Measurements from ENCODE around the gene PRDM4.
"Not testable (repeated sequence)": the region's sequence is repeated elsewhere in the genome, so short reads cannot be mapped to it uniquely, and the experiment has no call there.

Gene PRDM4

GRCh38 chr12:107759410-107759809 is 1.5 kb downstream of the PRDM4 start:
- H3K27me3 ChIP-seq (ENCODE audit: insufficient read depth, low read length), result no peaks in the 10 kb centered on the region
- peaks cover 33% of the 10 kb centered on the region for H3K36me3 ChIP-seq (ENCODE audit: insufficient read depth, low read length)
- peaks cover 25% of the 10 kb centered on the region for H3K4me1 ChIP-seq (ENCODE audit: insufficient read depth, low read length)
- no peak overlapping the region for H2AFZ ChIP-seq (ENCODE audit: low read depth, low read length)
- no peaks in the 10 kb centered on the region for H3K9me3 ChIP-seq (ENCODE audit: low read length)
- peak overlapping the region; percentile 100 for H3K4me3 ChIP-seq (ENCODE audit: low read length)

- Histone ChIP-seq H2AFZ (ENCODE audit: low read depth, low read length) (no peak overlapping the region), H3K9me3 (ENCODE audit: low read length) (no peaks in the 10 kb centered on the region), H3K4me1 (ENCODE audit: insufficient read depth, low read length) (no peaks in the 10 kb centered on the region), H3K4me3 (ENCODE audit: low read length) (no peak overlapping the region), H3K36me3 (ENCODE audit: insufficient read depth, low read length) (peaks cover 92% of the 10 kb centered on the region), H3K27me3 (ENCODE audit: insufficient read depth, low read length) (no peaks in the 10 kb centered on the region)
These were observed 11.9 kb downstream of the PRDM4 start for GRCh38 chr12:107749083-107749482.

GRCh38 chr12:107748472-107748871 is 12.5 kb downstream of the PRDM4 start:
- no peak overlapping the region for H2AFZ ChIP-seq (ENCODE audit: low read depth, low read length)
- H3K9me3 ChIP-seq (ENCODE audit: low read length), result no peaks in the 10 kb centered on the region
- no peak overlapping the region for H3K4me3 ChIP-seq (ENCODE audit: low read length)
- peaks cover 93% of the 10 kb centered on the region for H3K36me3 ChIP-seq (ENCODE audit: insufficient read depth, low read length)
- H3K27me3 ChIP-seq (ENCODE audit: insufficient read depth, low read length), result no peaks in the 10 kb centered on the region
- H3K4me1 ChIP-seq (ENCODE audit: insufficient read depth, low read length), result no peaks in the 10 kb centered on the region

GRCh38 chr12:107736914-107737313 is 24.0 kb downstream of the PRDM4 start:
- H3K36me3 ChIP-seq (ENCODE audit: insufficient read depth, low read length), result peaks cover 98% of the 10 kb centered on the region
- H2AFZ ChIP-seq (ENCODE audit: low read depth, low read length), result no peak overlapping the region
- H3K9me3 ChIP-seq (ENCODE audit: low read length), result no peaks in the 10 kb centered on the region
- H3K27me3 ChIP-seq (ENCODE audit: insufficient read depth, low read length), result no peaks in the 10 kb centered on the region
- H3K4me3 ChIP-seq (ENCODE audit: low read length), result no peak overlapping the region
- H3K4me1 ChIP-seq (ENCODE audit: insufficient read depth, low read length), result no peaks in the 10 kb centered on the region

DNA sequence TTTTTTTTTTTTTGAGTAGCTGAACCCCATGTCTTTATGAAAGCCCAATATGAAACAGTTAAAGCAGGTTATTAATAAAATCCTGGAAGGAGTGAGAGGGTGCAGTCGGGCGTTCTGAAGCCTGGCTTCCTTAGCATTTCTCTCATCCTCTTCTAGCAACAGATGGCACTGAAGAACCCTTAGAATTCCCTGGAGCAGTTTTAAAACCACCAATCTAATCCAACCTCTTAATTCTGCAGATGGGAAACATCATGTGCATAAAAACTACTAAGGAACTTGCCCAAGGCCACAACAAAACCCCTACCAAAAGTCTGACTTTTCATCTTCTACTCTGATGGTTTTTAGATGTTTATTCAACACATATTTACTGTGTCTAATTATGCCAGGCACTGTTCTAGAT is 25.2 kb downstream of the PRDM4 start:
- Histone ChIP-seq H3K4me1 (ENCODE audit: insufficient read depth, low read length) (no peaks in the 10 kb centered on the region), H2AFZ (ENCODE audit: low read depth, low read length) (no peak overlapping the region), H3K36me3 (ENCODE audit: insufficient read depth, low read length) (peaks cover 86% of the 10 kb centered on the region), H3K27me3 (ENCODE audit: insufficient read depth, low read length) (no peaks in the 10 kb centered on the region), H3K4me3 (ENCODE audit: low read length) (no peak overlapping the region), H3K9me3 (ENCODE audit: low read length) (no peaks in the 10 kb centered on the region)

- Histone ChIP-seq H3K4me1 (ENCODE audit: insufficient read depth, low read length) (no peaks in the 10 kb centered on the region), H3K4me3 (ENCODE audit: low read length) (no peak overlapping the region), H3K27me3 (ENCODE audit: insufficient read depth, low read length) (no peaks in the 10 kb centered on the region), H3K36me3 (ENCODE audit: insufficient read depth, low read length) (peaks cover 71% of the 10 kb centered on the region), H2AFZ (ENCODE audit: low read depth, low read length) (no peak overlapping the region), H3K9me3 (ENCODE audit: low read length) (no peaks in the 10 kb centered on the region)
These were observed 26.8 kb downstream of the PRDM4 start for GRCh38 chr12:107734139-107734538.

GRCh38 chr12:107732365-107732764 is 28.6 kb downstream of the PRDM4 start:
- H3K4me1 ChIP-seq (ENCODE audit: insufficient read depth, low read length), result no peaks in the 10 kb centered on the region
- H3K36me3 ChIP-seq (ENCODE audit: insufficient read depth, low read length), result peaks cover 53% of the 10 kb centered on the region
- no peaks in the 10 kb centered on the region for H3K27me3 ChIP-seq (ENCODE audit: insufficient read depth, low read length)
- no peak overlapping the region for H2AFZ ChIP-seq (ENCODE audit: low read depth, low read length)
- H3K9me3 ChIP-seq (ENCODE audit: low read length), result no peaks in the 10 kb centered on the region
- H3K4me3 ChIP-seq (ENCODE audit: low read length), result no peak overlapping the region

- Histone ChIP-seq H3K9me3 (ENCODE audit: low read length) (no peaks in the 10 kb centered on the region), H2AFZ (ENCODE audit: low read depth, low read length) (no peak overlapping the region), H3K4me1 (ENCODE audit: insufficient read depth, low read length) (no peaks in the 10 kb centered on the region), H3K27me3 (ENCODE audit: insufficient read depth, low read length) (no peaks in the 10 kb centered on the region), H3K36me3 (ENCODE audit: insufficient read depth, low read length) (peaks cover 43% of the 10 kb centered on the region), H3K4me3 (ENCODE audit: low read length) (no peak overlapping the region)
These were observed 29.6 kb downstream of the PRDM4 start for GRCh38 chr12:107731366-107731765.

GRCh38 chr12:107730618-107731341 is 30.2 kb downstream of the PRDM4 start:
- no peak overlapping the region for H3K4me3 ChIP-seq (ENCODE audit: low read length)
- H3K4me1 ChIP-seq (ENCODE audit: insufficient read depth, low read length), result no peaks in the 10 kb centered on the region
- no peaks in the 10 kb centered on the region for H3K9me3 ChIP-seq (ENCODE audit: low read length)
- H3K27me3 ChIP-seq (ENCODE audit: insufficient read depth, low read length), result no peaks in the 10 kb centered on the region
- H3K36me3 ChIP-seq (ENCODE audit: insufficient read depth, low read length), result peaks cover 37% of the 10 kb centered on the region
- H2AFZ ChIP-seq (ENCODE audit: low read depth, low read length), result no peak overlapping the region

DNA sequence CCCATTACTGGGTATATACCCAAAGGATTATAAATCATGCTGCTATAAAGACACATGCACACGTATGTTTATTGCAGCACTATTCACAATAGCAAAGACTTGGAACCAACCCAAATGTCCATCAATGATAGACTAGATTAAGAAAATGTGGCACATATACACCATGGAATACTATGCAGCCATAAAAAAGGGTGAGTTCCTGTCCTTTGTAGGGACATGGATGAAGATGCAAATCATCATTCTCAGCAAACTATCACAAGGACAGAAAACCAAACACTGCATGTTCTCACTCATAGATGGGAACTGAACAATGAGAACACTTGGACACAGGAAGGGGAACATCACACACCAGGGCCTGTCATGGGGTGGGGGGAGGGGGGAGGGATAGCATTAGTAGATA is 33.2 kb downstream of the PRDM4 start:
- not testable (repeated sequence) for H3K27me3 ChIP-seq (ENCODE audit: insufficient read depth, low read length); H3K36me3 ChIP-seq (ENCODE audit: insufficient read depth, low read length); H3K4me1 ChIP-seq (ENCODE audit: insufficient read depth, low read length); H3K9me3 ChIP-seq (ENCODE audit: low read length); H3K4me3 ChIP-seq (ENCODE audit: low read length); H2AFZ ChIP-seq (ENCODE audit: low read depth, low read length)

GRCh38 chr12:107727327-107727726 is 33.6 kb downstream of the PRDM4 start:
- H3K27me3 ChIP-seq (ENCODE audit: insufficient read depth, low read length); H3K4me1 ChIP-seq (ENCODE audit: insufficient read depth, low read length); H3K9me3 ChIP-seq (ENCODE audit: low read length); H3K36me3 ChIP-seq (ENCODE audit: insufficient read depth, low read length); H3K4me3 ChIP-seq (ENCODE audit: low read length); H2AFZ ChIP-seq (ENCODE audit: low read depth, low read length): not testable (repeated sequence)

DNA sequence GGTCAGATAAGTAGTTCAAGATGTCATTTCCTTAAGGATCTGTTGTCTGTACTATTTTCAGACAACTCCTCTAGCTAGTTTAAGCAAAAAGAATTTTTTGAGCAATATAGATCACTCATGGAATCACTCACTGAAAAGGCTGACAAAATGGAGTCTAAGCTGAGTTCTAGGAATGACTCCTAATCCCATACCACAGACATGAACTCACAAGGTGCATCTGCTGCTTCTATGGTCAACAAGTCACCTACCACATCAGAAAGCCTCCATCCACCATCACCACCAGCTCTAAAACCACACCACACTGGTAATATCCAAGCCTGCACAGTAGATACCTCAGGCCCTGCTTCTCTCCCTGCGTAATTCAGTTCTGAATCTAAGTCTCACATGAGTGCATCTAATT is 42.3 kb downstream of the PRDM4 start:
- Histone ChIP-seq H2AFZ (ENCODE audit: low read depth, low read length) (no peak overlapping the region), H3K4me3 (ENCODE audit: low read length) (no peak overlapping the region), H3K4me1 (ENCODE audit: insufficient read depth, low read length) (no peaks in the 10 kb centered on the region), H3K27me3 (ENCODE audit: insufficient read depth, low read length) (no peaks in the 10 kb centered on the region), H3K9me3 (ENCODE audit: low read length) (no peaks in the 10 kb centered on the region), H3K36me3 (ENCODE audit: insufficient read depth, low read length) (peaks cover 21% of the 10 kb centered on the region)

DNA sequence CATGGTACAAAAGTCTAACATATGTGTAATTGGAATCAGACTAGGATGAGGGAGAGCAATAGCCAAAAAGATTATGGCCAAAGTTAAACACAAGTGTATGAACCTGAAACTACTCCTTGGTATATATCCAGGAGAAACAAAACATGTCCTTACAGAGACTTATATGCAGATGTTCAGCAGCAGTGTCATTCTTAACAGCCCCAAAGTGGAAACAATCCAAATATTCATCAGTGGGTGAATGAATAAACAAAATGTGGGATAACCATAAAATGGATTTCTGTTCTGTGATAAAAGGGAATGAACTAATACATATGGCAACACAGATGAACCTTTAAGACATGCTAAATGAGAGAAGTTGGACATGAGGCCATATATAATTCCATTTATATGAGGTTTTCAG is 45.2 kb downstream of the PRDM4 start:
- Histone ChIP-seq H2AFZ (ENCODE audit: low read depth, low read length) (no peak overlapping the region), H3K36me3 (ENCODE audit: insufficient read depth, low read length) (peaks cover 46% of the 10 kb centered on the region), H3K9me3 (ENCODE audit: low read length) (no peaks in the 10 kb centered on the region), H3K4me1 (ENCODE audit: insufficient read depth, low read length) (no peaks in the 10 kb centered on the region), H3K4me3 (ENCODE audit: low read length) (no peak overlapping the region), H3K27me3 (ENCODE audit: insufficient read depth, low read length) (no peaks in the 10 kb centered on the region)

- Histone ChIP-seq H3K36me3 (ENCODE audit: insufficient read depth, low read length) (peaks cover 78% of the 10 kb centered on the region), H3K9me3 (ENCODE audit: low read length) (peaks cover 11% of the 10 kb centered on the region)
- not testable (repeated sequence) for H3K4me1 ChIP-seq (ENCODE audit: insufficient read depth, low read length); H3K4me3 ChIP-seq (ENCODE audit: low read length); H3K27me3 ChIP-seq (ENCODE audit: insufficient read depth, low read length); H2AFZ ChIP-seq (ENCODE audit: low read depth, low read length)
These were observed 55.4 kb downstream of the PRDM4 start for GRCh38 chr12:107705522-107705921.

Data from neuron (in vitro differentiated cells).